CD4-positive, alpha-beta memory T cell (primary cell): ENCODE measurements around the gene TXNRD2. TPM values are rescaled to one million over a fixed set of nuclear protein-coding genes. Genes with fewer than 3 reads are reported as not detected.

Experiments used
- CTCF ChIA-PET: fragments of 350-600 bp; sonication (Branson Sonifier 250); formaldehyde crosslinking; loops from one replicate; lab custom pipeline; 2021; ENCODE audit warnings: inconsistent platforms; ENCODE audit not compliant: partially characterized antibody; lab: Charles Lee
- POLR2A ChIA-PET: fragments of 350-600 bp; sonication (Branson Sonifier 250); formaldehyde crosslinking; loops from one replicate; lab custom pipeline; 2021; ENCODE audit not compliant: partially characterized antibody; lab: Charles Lee
- DNase-seq, 5 donors: peaks; one replicate each; pipeline versions ENCODE4 v3.0.0 to v3.0.0-alpha.2; 2020 to 2022; ENCODE audit warnings: mixed read lengths in 1 of 5
- H3K27ac ChIP-seq: one replicate; pipeline ENCODE4 v1.7.0; 2013; ENCODE audit warnings: low read depth, low read length
- H3K27me3 ChIP-seq: 2 replicates; pipeline ENCODE4 v1.7.0; 2013; ENCODE audit warnings: mild to moderate bottlenecking, low read length, moderate library complexity; ENCODE audit not compliant: insufficient read depth
- H3K36me3 ChIP-seq: 2 replicates; pipeline ENCODE4 v1.7.0; 2013; ENCODE audit warnings: mild to moderate bottlenecking, low read length, moderate library complexity; ENCODE audit not compliant: insufficient read depth
- H3K4me1 ChIP-seq: 2 replicates; pipeline ENCODE4 v1.7.0; 2013; ENCODE audit warnings: mild to moderate bottlenecking, low read length, moderate library complexity; ENCODE audit not compliant: insufficient read depth
- H3K4me3 ChIP-seq, 2 donors: one replicate each; pipeline ENCODE4 v1.7.0; 2013; ENCODE audit warnings: low read length in 2 of 2, mild to moderate bottlenecking in 1 of 2
- H3K9me3 ChIP-seq, 2 donors: one replicate each; pipeline ENCODE4 v1.7.0; 2013; ENCODE audit warnings: low read length in 2 of 2, control low read depth in 1 of 2; ENCODE audit not compliant: control insufficient read depth in 1 of 2
- H3K27ac Mint-ChIP-seq, 7 donors: one replicate each; pipeline ENCODE4 v1.8.0; 2020 to 2021; ENCODE audit warnings: mixed read lengths in 7 of 7, mild to moderate bottlenecking in 6 of 7, inconsistent platforms in 3 of 7, moderate library complexity in 3 of 7
- H3K27me3 Mint-ChIP-seq, 2 donors: one replicate each; pipeline ENCODE4 v1.8.0; 2020 to 2021; ENCODE audit warnings: mixed read lengths in 2 of 2
- H3K36me3 Mint-ChIP-seq, 2 donors: one replicate each; pipeline ENCODE4 v1.8.0; 2020 to 2021; ENCODE audit warnings: mixed read lengths in 2 of 2, inconsistent platforms in 1 of 2, mild to moderate bottlenecking in 1 of 2
- H3K4me1 Mint-ChIP-seq, 4 donors: one replicate each; pipeline ENCODE4 v1.8.0; 2020 to 2021; ENCODE audit warnings: mixed read lengths in 4 of 4, mild to moderate bottlenecking in 1 of 4
- H3K4me3 Mint-ChIP-seq, 8 donors: one replicate each; pipeline ENCODE4 v1.8.0; 2020 to 2021; ENCODE audit warnings: mixed read lengths in 8 of 8, mild to moderate bottlenecking in 7 of 8, moderate library complexity in 6 of 8, inconsistent platforms in 3 of 8
- H3K9me3 Mint-ChIP-seq, 8 donors: one replicate each; pipeline ENCODE4 v1.8.0; 2020 to 2021; ENCODE audit warnings: mixed read lengths in 8 of 8, mild to moderate bottlenecking in 5 of 8, inconsistent platforms in 3 of 8, moderate library complexity in 1 of 8
- intact Hi-C: fragments of 100-400 bp; cut with micrococcal nuclease; formaldehyde crosslinking; loops from one replicate; pipeline ENCODE4 v1.15.1; 2023
- polyA plus RNA-seq, 2 donors: library from polyadenylated mRNA; unstranded; fragments of 300-500 nt; fragmentation: Illumina TruSeq; gene quantifications; one replicate each; pipeline ENCODE4 v1.2.3, GENCODE V29; 2021
- total RNA-seq, 2 experiments: library from RNA; stranded (reverse); gene quantifications; one replicate each; pipeline ENCODE4 v1.2.3, GENCODE V29; 2021

TXNRD2 gene
- total and polyA plus RNA-seq, 4 experiments from 2014 or later, result 8.5 to 35.9 (median 22.7) TPM

DNA sequence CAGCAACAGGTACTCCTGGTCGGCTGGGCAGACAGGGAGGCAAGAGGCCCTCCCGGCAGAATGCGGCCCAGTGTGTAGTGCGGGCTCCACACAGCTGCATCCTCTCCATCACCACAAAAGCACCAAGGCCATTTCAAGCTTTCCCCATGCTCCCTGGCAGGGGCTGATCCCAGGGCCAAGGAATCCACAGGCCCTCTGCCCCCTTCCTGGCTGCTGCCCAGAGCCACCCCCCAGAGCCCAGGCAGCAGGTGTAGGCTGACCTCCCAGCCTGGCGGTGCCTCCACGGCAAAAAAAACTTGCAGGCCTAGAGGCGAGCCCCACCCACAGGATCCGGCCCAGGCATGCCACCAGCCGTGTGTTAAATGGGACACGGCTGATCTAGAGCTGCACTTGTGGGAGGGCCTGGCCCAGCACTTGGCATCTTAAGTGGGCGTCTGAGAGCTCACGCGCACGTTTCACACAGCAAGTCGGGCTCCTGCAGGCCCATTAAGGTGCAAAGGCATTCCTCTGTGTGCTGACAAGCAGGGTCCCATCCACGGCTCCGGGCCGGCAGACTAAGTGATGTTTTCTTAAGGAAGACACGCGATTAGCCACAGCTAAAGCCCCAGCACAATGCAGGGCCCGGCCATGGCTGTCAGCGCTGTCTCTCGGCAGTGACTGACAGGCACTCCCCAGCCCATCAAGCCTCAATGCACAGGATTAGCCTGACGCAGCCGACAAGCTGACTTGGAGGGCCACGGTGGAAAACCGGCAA lies 67.1 kb downstream of the TXNRD2 start:
- peak overlapping the region in 1 of 2 donors; percentile 4 for H3K4me3 ChIP-seq
- no peaks in the 10 kb centered on the region for H3K27me3 ChIP-seq
- peak overlapping the region; percentile 10 for H3K27ac ChIP-seq
- no peaks in the 10 kb centered on the region for H3K36me3 ChIP-seq
- intact Hi-C loops, result loop anchor here (1.0 kb wide), 1 partner anchor 17 kb away; no protein-coding TSS in a partner anchor
- peaks cover 3 to 12% (median 9%) of the 10 kb centered on the region in 4 donors for H3K4me1 Mint-ChIP-seq
- H3K9me3 ChIP-seq, result no peaks in the 10 kb centered on the region
- H3K4me1 ChIP-seq, result peaks cover 18% of the 10 kb centered on the region
- no peaks in the 10 kb centered on the region for H3K9me3 Mint-ChIP-seq
- no peaks in the 10 kb centered on the region for H3K27me3 Mint-ChIP-seq
- H3K36me3 Mint-ChIP-seq, result no peaks in the 10 kb centered on the region
- peak overlapping the region in 7 of 8 donors; percentile 15 to 67 (median 36) for H3K4me3 Mint-ChIP-seq
- ChIA-PET CTCF (interaction anchor here (0.7 to 2.0 kb wide), 3 partner anchors 10 to 118 kb away, joined by 3 to 5 read pairs (median 4); no protein-coding TSS in a partner anchor), POLR2A (interaction anchor here (0.6 to 2.0 kb wide), 7 partner anchors 11 to 679 kb away, joined by 3 to 17 read pairs (median 4); no protein-coding TSS in a partner anchor)
- DNase-seq, result peak in 4 of 5 donors; percentile 24 to 49 (median 40)
- H3K27ac Mint-ChIP-seq, result peak overlapping the region in 5 of 7 donors; percentile 50 to 85 (median 71)

DNA sequence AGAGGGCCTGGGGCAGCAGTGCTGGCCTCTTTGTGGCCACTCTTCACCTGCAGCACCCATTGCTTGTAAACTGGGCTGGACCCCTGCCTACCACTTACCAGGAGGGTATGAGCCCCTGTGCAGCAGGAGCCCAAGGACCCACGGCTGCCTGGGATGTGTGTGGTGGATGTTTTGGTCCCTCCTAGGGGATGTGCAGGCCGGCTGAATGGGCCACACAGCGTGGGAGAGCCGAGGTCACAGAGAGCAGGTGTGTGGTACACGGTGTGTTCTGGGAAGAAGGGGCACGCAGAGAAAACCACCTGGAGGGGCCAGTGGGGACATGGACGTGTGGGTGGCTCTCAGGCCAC lies 67.7 kb downstream of the TXNRD2 start:
- Histone ChIP-seq H3K27me3 (no peaks in the 10 kb centered on the region), H3K4me3 (peak overlapping the region in 1 of 2 donors; percentile 4), H3K9me3 (no peaks in the 10 kb centered on the region), H3K4me1 (peaks cover 18% of the 10 kb centered on the region), H3K36me3 (no peaks in the 10 kb centered on the region), H3K27ac (no peak overlapping the region)
- H3K27me3 Mint-ChIP-seq, result no peaks in the 10 kb centered on the region
- H3K36me3 Mint-ChIP-seq, result no peaks in the 10 kb centered on the region
- ChIA-PET CTCF (no interaction called here), POLR2A (interaction anchor here (0.7 to 2.0 kb wide), 5 partner anchors 12 to 148 kb away, joined by 3 to 17 read pairs (median 9); no protein-coding TSS in a partner anchor)
- peak overlapping the region in 5 of 8 donors; percentile 15 to 67 (median 29) for H3K4me3 Mint-ChIP-seq
- peak overlapping the region in 4 of 7 donors; percentile 70 to 85 (median 73) for H3K27ac Mint-ChIP-seq
- intact Hi-C loops, result loop anchor here (1.0 kb wide), 1 partner anchor 17 kb away; no protein-coding TSS in a partner anchor
- no peak for DNase-seq
- H3K9me3 Mint-ChIP-seq, result no peaks in the 10 kb centered on the region
- peaks cover 3 to 12% (median 9%) of the 10 kb centered on the region in 4 donors for H3K4me1 Mint-ChIP-seq

GRCh38 chr22:19873138-19873959 lies 68.3 kb downstream of the TXNRD2 start:
- H3K27me3 ChIP-seq, result no peaks in the 10 kb centered on the region
- H3K4me1 ChIP-seq, result peaks cover 18% of the 10 kb centered on the region
- H3K27ac ChIP-seq, result no peak overlapping the region
- H3K36me3 ChIP-seq, result no peaks in the 10 kb centered on the region
- Mint-ChIP-seq H3K4me1 (peaks cover 3 to 12% (median 9%) of the 10 kb centered on the region in 4 donors), H3K4me3 (no peak overlapping the region), H3K9me3 (no peaks in the 10 kb centered on the region), H3K27ac (peak overlapping the region in 1 of 7 donors; percentile 85), H3K27me3 (no peaks in the 10 kb centered on the region), H3K36me3 (no peaks in the 10 kb centered on the region)
- POLR2A ChIA-PET, result interaction anchor here (0.7 to 2.0 kb wide), 5 partner anchors 12 to 23 kb away, joined by 3 to 17 read pairs (median 9); no protein-coding TSS in a partner anchor
- H3K9me3 ChIP-seq, result no peaks in the 10 kb centered on the region
- DNase-seq, result no peak
- intact Hi-C loops, result no loop called here
- CTCF ChIA-PET, result no interaction called here
- no peak overlapping the region for H3K4me3 ChIP-seq

DNA sequence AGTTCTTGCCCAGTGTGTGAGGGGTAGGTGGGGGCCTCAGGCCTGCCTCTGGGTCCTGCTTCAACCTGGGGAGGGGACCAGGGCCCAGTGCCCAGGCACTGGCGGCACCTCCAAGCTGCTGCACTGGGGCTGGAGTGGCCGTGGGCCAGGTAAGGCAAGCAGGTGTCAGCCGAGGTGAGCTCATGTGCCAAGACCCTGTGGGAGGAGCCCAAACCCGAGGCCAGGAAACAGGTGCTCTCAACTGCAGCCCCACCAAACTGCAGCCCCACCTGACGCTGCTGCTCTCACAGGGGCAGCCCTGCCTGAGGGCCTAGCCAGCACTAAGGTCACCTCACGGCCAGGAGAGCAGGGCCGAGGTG lies 68.9 kb downstream of the TXNRD2 start:
- CTCF ChIA-PET, result no interaction called here
- H3K4me1 Mint-ChIP-seq, result peaks cover 3 to 12% (median 10%) of the 10 kb centered on the region in 4 donors
- no peak overlapping the region for H3K27ac ChIP-seq
- no peaks in the 10 kb centered on the region for H3K27me3 Mint-ChIP-seq
- no peak overlapping the region for H3K4me3 ChIP-seq
- H3K27me3 ChIP-seq, result no peaks in the 10 kb centered on the region
- no peaks in the 10 kb centered on the region for H3K36me3 Mint-ChIP-seq
- H3K36me3 ChIP-seq, result no peaks in the 10 kb centered on the region
- intact Hi-C loops, result no loop called here
- no peaks in the 10 kb centered on the region for H3K9me3 Mint-ChIP-seq
- H3K4me3 Mint-ChIP-seq, result no peak overlapping the region
- no peak for DNase-seq
- H3K4me1 ChIP-seq, result peaks cover 18% of the 10 kb centered on the region
- no peaks in the 10 kb centered on the region for H3K9me3 ChIP-seq
- POLR2A ChIA-PET, result interaction anchor here (0.7 kb wide), 1 partner anchor 12 kb away, joined by 3 read pairs; no protein-coding TSS in a partner anchor
- no peak overlapping the region for H3K27ac Mint-ChIP-seq

- DNase-seq, result no peak
- Histone ChIP-seq H3K4me3 (no peak overlapping the region), H3K27me3 (no peaks in the 10 kb centered on the region), H3K27ac (no peak overlapping the region), H3K36me3 (no peaks in the 10 kb centered on the region), H3K9me3 (no peaks in the 10 kb centered on the region), H3K4me1 (peaks cover 18% of the 10 kb centered on the region)
- H3K27ac Mint-ChIP-seq, result peak overlapping the region in 1 of 7 donors; percentile 43
- H3K4me1 Mint-ChIP-seq, result peaks cover 3 to 12% (median 10%) of the 10 kb centered on the region in 4 donors
- no peaks in the 10 kb centered on the region for H3K27me3 Mint-ChIP-seq
- POLR2A ChIA-PET, result interaction anchor here (1.5 to 1.8 kb wide), 2 partner anchors 14 to 16 kb away, joined by 4 read pairs; no protein-coding TSS in a partner anchor
- CTCF ChIA-PET, result no interaction called here
- H3K4me3 Mint-ChIP-seq, result no peak overlapping the region
- H3K9me3 Mint-ChIP-seq, result no peaks in the 10 kb centered on the region
- no peaks in the 10 kb centered on the region for H3K36me3 Mint-ChIP-seq
- intact Hi-C loops, result no loop called here
Observed at GRCh38 chr22:19871845-19872778, 69.5 kb downstream of the TXNRD2 start.

GRCh38 chr22:19871023-19871844 lies 70.4 kb downstream of the TXNRD2 start:
- POLR2A ChIA-PET, result interaction anchor here (1.5 to 1.8 kb wide), 2 partner anchors 15 to 16 kb away, joined by 4 read pairs; no protein-coding TSS in a partner anchor
- CTCF ChIA-PET, result interaction anchor here (0.7 to 1.0 kb wide), 2 partner anchors 15 to 39 kb away, joined by 3 read pairs; no protein-coding TSS in a partner anchor
- H3K27ac ChIP-seq, result no peak overlapping the region

More at GRCh38 chr22:19871023-19871844, 70.4 kb downstream of the TXNRD2 start:
- intact Hi-C loops, result no loop called here
- Mint-ChIP-seq H3K4me1 (peaks cover 3 to 12% (median 10%) of the 10 kb centered on the region in 4 donors), H3K27me3 (no peaks in the 10 kb centered on the region), H3K27ac (no peak overlapping the region), H3K4me3 (no peak overlapping the region), H3K9me3 (no peaks in the 10 kb centered on the region), H3K36me3 (no peaks in the 10 kb centered on the region)
- no peaks in the 10 kb centered on the region for H3K9me3 ChIP-seq
- no peak overlapping the region for H3K4me3 ChIP-seq
- DNase-seq, result no peak
- peaks cover 18% of the 10 kb centered on the region for H3K4me1 ChIP-seq
- H3K36me3 ChIP-seq, result no peaks in the 10 kb centered on the region
- no peaks in the 10 kb centered on the region for H3K27me3 ChIP-seq
